GM21515 (cell line): ENCODE data around the gene PXDN.

Source experiments
- ATAC-seq: cut with Tn5 transposase; IDR thresholded peaks from one replicate; pipeline ENCODE4 v1.9.1; 2021; ENCODE audit not compliant: unreplicated experiment

PXDN gene

DNA sequence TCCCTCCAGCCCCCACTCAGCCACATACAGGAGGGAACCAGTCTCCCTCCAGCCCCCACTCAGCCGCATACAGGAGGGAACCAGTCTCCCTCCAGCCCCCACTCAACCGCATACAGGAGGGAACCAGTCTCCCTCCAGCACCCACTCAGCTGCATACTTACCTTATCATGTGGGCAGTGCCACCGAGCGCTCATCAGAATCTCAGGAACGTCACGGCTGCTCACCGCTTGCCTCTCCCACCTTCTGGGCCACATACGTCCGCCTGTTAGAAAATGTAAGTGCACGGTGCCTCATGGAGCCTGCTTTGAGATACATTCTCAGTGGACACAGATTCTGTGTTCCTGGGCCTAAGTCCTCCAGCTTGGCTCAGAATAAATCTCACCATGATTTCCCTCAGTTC is 124.8 kb downstream of the PXDN start:
- no peak for ATAC-seq

DNA sequence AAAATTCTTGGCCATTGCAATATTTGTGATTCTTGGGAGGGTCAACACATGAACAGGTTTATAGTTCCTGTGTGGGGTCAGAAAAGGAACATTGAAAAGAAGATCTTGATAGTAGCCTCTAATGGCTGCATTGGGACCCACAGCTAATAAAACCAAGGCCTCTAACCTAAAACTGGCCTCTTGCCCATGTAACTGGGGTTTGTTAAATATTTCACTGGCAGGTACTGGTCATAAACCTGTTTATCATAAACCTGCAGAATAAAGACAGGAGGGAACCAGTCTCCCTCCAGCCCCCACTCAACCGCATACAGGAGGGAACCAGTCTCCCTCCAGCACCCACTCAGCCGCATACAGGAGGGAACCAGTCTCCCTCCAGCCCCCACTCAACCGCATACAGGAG is 125.3 kb downstream of the PXDN start:
- no peak for ATAC-seq

DNA sequence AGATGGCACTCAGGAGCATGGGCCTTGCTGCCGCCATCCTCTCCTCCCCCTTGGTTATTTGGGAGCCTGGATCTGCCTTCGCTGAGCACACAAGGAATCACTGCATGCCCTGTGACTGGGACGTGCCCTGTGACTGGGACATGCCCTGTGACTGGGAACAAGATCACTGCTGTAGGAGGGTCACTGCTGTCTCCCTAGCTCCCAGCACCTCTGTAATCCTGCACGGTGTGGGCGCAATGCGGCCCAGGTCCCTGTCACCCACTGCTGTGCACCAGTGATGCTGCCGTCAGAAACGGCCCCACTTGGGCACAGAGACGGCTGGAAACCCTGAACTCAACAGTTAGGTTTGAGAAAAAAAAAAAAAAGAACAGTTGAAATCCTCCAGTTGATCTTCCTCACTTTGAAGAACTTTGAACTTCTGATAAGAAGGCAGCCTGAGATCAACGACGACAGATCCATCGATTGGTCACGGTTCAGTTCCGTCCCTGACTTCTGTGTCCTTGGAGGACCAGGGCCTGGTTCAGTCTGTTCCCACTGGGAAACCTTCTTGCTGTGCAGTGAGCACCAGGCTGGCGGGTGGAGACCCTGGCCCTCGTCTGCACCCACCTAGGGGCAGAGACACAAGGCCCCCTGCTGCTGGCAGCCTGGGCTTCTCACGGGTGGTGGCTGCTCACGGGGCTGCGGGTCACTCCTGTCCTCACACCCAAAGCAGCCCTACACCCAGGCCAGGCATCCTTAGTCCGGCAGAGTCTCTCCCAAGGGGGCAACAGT is 125.9 kb downstream of the PXDN start:
- no peak for ATAC-seq

DNA sequence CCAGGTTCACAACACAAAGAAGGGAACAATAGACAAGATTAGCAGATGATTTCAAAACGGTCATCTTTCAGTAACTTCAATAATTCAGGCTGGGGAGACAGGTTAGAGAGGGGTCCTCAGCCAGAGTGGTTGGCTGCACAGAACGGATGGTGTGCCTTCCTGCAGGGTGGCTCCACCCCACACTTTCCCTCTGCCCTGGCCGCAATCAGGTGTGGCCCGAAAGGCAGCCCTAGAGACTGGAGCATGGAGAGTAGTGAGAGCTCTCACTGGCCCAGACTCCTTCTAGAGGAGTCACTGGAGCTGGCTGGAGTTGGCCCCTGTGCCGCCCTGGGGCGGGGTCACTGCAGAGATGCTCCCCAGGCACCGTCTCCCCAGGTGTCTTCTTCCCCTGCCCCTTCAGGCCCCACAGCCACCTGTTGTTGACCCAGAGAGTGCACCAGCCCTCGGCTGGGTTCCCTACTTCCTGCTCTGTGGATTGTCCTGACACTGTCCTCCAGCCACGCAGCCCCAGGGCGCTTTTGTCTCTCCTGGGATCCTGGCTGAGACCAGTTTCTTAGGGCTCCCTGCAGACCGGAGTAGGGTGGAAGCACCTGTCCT is 126.8 kb downstream of the PXDN start:
- ATAC-seq, result no peak

DNA sequence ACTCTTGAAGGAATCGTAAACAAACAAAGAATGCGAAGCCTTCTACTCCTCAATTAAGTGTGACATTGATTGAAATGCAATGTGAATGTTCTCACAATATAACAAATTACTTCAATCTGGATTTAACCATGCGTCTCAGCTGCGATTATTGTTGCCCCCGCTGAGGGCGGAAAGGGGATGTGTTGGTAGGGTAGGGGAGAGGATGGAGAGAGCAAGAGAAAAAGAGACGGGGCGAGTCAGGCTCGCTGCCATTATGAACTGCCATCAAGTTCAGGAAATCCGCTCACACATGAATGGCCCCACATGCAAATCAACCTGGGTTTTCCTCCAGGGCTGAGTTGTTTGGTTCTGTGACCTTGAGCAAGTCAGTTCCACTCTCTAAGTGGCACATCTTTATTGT is 129.8 kb downstream of the PXDN start:
- ATAC-seq, result peak; percentile 72

DNA sequence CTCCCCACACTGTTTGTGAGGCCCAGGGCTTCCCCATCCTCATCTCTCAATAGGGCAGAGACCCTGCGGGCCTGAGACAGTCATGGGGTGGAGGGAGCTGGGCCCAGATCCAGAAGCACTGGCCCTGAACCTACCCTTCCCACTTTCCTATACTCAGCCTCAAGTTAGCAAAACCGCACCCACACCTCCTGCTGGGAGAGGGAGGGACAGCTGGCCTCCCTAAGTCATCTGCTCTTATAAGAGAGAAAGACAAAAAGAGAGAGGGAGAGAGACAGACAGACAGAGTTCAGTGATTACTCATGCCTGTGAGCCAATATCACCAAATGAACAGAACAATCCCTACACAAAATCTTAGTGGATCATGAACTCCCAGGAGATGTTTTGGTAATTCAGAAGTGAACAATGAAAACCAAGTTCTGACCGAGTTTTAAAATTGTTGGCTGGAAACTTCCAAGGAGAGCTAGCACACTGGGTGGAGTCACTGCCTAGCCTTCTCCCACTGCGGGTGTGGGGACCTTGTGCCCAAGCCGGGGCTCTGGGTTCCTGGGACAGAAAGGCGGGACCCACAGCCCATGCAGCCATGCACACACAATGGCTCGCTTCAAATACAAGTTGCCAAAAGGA is 130.5 kb downstream of the PXDN start:
- no peak for ATAC-seq

DNA sequence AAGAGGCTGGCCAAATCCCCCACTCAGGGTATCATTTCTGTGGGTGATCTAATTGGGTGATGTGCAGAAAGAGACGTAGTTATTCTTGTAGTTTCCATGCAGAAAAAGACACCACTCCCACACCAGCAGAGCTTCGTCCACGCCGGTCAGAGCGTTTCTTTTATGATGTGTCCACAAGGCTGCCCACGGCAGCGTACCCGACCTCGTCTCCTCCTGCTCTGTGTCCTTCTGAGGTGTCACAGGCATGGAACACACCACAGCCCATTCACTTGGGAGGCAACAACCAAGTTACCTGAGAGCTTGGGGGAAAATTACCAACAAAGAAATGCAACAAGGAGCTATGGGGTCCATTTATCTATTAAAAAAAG is 131.3 kb downstream of the PXDN start:
- no peak for ATAC-seq

DNA sequence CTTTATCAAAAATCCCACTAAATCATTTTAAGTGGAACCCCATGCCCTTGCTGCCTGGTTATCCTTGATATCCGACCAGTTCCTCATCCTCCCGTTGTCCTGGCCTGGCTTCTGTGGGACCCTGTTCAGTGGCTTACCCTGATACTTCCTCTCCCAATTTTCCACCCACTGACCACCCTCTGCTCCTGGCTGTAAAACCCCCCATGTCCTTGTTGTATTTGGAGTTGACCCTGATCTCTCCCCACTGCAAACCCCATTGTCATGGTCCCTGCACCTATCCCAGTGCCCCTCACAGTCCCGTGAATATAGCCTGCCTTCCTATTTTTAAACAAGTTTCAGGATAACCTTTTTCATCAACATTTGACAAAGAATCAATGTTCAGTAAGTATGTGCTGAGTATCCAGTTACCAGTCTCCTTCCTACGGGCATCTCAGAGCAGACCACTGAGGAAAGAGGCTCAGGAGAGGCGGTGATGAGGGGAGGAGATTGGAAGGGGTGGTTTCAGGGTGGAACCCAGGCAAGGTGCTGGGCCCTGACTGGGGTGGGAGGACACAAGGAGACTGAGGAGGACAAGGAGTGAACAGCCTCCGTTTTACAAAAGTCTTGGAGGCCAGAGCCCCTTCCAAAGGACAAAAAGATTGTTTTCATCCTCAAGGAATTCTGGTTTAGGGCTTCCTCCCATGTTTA is 131.8 kb downstream of the PXDN start:
- no peak for ATAC-seq

DNA sequence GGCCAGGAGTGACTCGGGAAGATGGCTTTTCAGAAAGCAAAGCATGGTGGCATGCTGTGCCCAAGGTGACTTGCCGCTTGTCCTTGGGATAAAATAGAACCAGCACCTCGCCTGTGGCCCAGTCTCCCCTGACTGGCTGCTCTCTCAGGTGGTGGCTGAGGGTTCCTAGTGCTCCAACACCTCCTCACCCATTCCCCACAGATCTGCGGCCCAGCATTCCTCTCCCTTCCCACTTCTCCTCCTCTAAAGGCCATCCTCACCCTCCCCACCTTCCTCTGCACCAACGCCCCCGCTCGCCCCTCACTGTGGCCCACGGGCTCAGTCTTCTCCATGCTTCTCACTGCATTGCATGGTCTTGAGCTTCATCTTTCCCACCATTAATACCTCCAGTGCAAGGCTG is 132.4 kb downstream of the PXDN start:
- ATAC-seq, result no peak

DNA sequence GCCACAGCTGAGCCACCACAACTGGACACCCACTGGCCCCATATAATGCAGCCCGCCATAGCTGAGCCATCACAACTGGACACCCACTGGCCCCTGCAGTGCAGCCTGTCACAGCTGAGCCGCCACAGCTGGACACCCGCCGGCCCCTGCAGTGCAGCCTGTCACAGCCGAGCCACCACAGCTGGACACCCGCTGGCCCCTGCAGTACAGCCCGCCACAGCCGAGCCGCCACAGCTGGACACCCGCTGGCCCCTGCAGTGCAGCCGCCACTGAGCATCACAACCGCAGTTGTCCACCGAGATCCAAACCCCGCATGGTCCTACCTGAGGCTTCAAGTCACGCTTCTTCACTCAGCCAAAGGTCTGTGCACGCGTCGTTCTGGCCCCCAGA is 134.2 kb downstream of the PXDN start:
- ATAC-seq, result no peak

DNA sequence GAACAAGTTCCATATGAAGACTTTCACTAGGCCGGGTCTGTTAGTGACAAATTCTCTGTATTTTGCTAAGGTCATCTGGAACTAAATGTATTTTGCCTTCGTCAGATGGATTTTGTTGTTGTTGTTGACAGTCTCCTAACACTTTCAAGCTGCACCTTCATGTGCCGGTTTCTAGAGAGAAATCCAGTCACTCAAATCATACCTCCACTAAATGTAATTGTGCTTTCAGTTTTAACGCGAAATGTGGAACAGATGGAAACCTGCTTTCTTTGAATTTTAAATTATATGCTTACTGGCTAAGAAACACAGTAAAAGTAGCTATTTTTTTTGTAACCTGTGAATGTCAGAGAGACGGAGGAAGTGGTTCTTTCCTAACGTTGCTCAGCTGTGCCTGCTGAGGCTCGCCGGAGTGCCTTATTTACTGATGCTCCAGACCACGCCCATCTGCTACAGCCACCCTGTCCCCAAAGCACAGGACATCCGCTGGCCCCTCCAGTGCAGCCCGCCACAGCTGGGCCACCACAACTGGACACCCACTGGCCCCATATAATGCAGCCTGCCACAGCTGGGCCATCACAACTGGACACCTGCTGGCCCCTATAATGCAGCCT is 134.7 kb downstream of the PXDN start:
- ATAC-seq, result no peak

DNA sequence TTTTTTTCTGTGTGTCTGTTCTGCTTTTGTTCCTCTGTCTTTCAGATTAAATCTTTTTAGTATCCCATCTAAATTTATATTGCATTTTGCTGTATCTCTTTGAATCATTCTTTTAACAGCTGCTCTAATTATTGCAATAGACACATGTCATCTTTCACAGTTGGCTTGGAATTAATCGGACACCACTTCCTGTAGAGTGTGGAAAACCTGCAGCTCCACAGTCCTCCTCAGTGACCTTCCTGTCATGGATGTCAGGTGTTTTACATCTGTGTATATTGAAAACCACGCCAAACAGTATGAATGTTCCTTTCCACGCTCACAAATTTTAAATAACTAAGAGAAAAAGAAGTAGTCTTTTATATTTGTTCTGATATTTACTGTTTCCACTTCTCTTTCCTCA is 135.3 kb downstream of the PXDN start:
- no peak for ATAC-seq

DNA sequence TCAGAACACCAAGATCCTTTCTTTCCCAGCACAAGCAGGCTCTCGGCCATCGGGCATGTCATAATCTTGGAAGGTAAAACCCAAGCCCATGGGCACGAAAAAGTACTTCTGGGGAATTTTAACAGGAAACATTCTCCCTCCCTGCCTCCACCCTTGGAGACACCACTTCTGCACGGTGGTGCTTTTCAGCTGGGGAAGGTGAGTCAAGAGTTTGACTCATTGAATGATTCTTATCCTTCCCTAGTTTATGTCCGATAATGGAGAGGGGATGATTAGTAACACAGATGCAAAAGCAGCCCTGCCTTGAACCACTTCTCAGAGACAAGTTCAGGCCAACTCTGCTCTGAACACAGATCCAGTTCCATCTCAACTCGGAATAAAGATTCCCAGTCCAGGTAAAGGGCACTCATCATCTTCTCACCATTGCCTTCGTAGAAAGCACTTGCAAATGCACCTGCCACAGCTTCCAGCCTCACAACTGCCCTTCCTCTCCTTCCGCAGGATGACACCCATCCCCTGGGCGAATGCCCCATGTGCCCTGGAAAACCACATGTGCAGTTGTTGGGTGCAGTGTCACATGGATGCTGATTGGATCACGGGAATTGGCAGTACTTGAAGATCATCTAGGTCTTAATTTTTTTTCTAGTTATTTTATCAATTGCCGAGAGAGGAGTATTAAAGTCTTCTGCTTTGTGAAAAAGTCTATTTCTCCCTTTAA is 136.2 kb downstream of the PXDN start:
- ATAC-seq, result no peak

DNA sequence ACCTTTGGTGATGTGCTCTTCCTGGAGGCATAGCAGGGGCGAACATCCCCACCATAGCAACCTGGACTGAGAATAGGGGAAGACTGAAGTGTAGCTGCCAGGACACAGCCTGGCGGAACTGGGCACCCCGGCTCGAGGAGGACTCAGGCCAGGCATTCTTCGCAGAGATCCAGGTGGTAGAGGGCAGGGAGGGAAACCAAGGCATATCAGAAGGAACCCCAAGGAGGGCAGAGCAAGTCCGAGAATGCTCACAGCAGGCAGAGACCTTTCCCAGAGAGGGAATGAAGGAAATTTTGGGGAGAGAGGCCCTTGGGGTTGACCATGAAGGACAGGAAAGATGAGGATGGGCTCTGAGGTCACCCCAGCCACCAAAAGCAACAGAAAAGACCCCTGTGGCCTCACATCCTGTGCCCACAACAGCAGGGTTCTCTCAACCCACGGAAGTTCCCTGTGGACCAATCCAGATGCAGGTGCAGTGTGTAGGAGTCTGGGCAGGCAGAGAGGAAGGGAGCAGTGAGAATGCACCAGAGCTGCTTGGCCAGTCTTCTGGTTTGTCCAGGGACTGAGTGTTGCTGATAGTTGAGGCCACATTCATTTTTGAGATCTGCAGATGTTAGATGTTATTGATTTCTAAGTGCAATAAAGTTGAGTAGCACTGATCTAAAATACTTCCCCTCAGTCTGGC is 136.9 kb downstream of the PXDN start:
- no peak for ATAC-seq

DNA sequence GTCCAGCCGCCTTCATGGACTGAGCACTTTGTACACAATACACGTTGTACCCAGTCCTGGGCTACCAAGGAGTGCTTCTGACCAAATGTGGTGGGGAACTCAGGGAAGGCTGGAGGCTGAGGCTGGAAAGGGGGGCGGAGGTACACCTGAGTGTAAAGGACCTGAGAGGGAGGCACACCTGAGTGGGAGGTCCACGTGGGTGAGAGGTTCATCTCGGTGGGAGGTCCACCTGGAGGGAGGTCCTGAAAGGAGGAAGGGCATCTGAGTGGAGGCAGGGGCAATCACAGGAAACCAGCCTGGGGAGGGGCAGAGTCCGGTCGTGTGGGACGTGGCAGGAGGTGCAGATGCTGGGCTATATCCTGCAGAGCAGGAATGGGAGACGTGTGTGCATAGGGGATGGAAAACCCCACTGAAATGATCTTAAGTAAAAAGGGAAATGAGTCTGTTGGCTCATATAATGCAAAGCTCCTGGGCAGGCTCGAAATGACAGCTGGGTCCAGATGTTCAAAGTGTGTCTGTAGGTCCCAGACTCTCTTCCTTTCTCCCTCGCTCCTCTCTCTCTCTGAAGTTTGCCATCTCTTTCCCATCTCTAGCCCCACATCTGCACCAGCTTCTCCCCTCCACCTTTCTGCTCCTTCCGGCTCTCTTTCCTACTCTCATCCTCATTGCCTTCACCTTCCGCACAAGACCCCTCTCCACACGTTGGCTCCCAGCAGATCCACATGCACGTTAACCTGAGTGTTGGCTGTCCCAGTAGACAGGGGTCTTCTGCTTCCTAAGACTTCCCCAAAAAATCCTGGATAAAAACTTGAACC is 137.7 kb downstream of the PXDN start:
- ATAC-seq, result no peak

DNA sequence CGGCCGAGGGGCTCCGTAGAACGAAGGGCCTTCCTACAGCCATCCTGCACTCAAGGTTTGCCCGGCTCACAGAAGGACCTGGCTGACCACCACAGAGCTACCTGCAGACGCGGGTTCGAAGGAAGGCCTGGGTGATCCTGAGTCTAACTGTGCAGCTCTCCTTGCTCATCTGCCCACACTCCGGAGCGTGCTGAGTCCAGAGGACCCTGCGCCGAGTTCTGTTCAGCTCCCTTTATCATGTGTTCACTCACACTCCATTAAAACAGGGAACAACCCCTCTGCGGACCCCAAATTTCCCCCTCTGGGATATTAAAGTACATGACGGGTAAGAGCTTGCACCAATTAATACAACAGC is 138.3 kb downstream of the PXDN start:
- ATAC-seq, result no peak

DNA sequence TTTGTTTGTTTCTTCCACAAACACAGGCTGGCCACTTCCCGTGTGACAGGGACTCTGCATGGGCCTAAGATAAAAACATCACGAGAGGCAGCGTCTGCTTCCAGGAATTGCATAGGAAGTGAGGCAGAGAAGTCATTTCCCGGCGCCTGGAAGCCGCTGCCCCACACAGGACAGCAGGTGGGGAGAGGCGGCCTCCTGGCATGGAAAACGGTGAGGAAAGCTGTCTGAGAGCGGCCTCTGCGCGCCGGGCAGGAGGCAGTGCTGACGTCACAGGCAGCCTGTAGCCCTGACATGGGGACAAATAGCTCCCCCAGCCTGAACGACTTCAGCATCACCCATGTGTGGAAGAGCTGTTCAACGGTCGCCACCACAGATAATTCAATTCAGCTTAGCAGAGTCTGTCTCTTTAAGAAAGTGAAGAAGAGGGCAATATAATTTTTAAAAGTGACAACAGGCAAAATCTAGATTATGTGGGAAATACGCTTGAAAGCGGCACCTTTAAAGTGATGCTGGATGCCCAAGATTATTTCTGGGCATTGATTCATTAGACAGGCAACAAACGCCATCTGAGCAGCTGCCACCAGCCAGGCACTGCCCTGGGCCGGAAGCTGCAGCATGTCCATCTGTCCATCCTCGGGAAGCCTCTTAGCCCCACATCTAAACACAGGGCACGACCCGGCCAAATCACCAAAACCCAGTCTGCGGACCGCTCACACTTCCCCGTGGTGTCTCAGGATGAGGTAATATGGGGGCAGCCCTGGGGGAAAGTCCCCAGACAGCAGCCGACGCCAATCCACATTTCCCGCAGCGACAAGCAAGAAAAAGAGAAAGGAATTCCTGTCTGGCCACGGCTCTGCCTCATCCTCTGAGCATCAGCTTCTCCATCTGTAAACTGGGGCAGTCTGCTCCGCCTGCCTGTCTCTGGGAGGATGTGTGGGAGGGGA is 138.9 kb downstream of the PXDN start:
- ATAC-seq, result no peak

DNA sequence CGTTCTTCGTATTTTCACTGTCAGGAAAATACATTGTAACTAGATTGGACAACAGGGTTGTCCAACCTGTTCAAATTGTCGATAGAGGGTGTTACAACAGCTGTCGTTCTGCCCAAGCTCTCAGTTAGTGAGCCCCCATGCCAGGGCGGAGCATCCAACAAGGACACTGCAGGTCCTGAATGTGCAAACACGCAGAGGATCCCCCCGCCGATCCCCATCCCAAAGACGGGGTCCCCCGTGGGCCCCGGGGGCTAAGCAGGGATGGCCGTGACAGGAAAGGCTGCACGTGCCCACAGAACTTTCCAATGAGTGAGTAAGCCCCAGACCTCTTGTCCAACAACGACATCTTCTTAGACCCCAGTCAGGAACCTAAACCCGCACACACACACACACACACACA is 140.8 kb downstream of the PXDN start:
- ATAC-seq, result no peak

DNA sequence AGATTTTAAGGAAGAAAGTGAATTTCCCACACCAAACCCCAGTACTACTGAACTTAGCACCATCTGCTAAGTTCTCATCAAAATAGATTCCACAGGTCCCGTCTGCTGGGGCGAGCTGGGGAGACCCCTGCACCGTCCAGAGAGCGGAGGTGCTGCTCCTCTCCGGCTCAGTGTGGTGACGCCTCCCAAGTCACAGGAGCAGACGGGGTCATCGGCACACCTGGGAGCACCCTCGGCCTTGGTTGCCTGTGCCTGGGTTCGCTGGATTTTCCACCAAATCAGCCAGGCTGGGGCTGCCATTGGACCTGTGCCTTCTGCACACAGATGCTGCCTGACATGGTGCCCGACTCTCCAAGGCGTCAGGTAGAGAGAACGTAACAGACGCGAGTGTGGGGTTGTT is 141.3 kb downstream of the PXDN start:
- no peak for ATAC-seq
